H1 (cell line): ENCODE data around the gene EXOSC1. TPM values are rescaled to one million over a fixed set of nuclear protein-coding genes. Genes with fewer than 3 reads are reported as not detected.

Experiments
- CEBPB ChIP-seq: IDR thresholded peaks from 2 replicates; pipeline ENCODE4 v1.6.1; 2012; ENCODE audit warnings: low read depth, low read length
- CHD1 ChIP-seq: IDR thresholded peaks from 2 replicates; pipeline ENCODE4 v1.6.1; 2012; ENCODE audit warnings: low read depth, low read length, improper control_type of control experiment
- CHD7 ChIP-seq: fragments of 300-600 bp; sonication (generic); IDR thresholded peaks from 2 replicates; pipeline ENCODE4 v1.7.1; 2012; ENCODE audit warnings: low read length, moderate library complexity, mild to moderate bottlenecking, inconsistent platforms; ENCODE audit not compliant: insufficient replicate concordance
- HDAC6 ChIP-seq: IDR thresholded peaks from one replicate; pipeline ENCODE4 v1.7.1; 2012; ENCODE audit warnings: low read depth, mild to moderate bottlenecking, inconsistent platforms, low read length, moderate library complexity
- NRF1 ChIP-seq: IDR thresholded peaks from 2 replicates; pipeline ENCODE4 v1.6.1; 2011; ENCODE audit warnings: mild to moderate bottlenecking, low read depth, low read length, improper control_type of control experiment
- RFX5 ChIP-seq: IDR thresholded peaks from 2 replicates; pipeline ENCODE4 v1.6.1; 2011; ENCODE audit warnings: low read depth, low read length, improper control_type of control experiment, borderline replicate concordance
- TBP ChIP-seq: IDR thresholded peaks from 2 replicates; pipeline ENCODE4 v1.6.1; 2011; ENCODE audit warnings: low read depth, low read length, improper control_type of control experiment
- polyA plus RNA-seq, 7 experiments: library from polyadenylated mRNA; depleted of rRNA in 3 of 7; stranded (reverse) in 5 of 7; unstranded in 2 of 7; fragments of >200 nt in 5 of 7; fragments of 200-250 nt in 2 of 7; gene quantifications; 1 replicate in 5 of 7; 2 replicates in 1 of 7; 4 replicates in 1 of 7; pipeline versions ENCODE4 v1.2.1 to v1.2.3, GENCODE V29; 2011 to 2013; ENCODE audit warnings: missing spikeins in 2 of 7, mixed read lengths in 2 of 7
- total RNA-seq: library from RNA; stranded (reverse); fragmentation: NEBNext Ultra II Directional; extraction: Animal tissue kit (Norgen Biotek cat#: 25700); gene quantifications from 2 replicates; pipeline ENCODE4 v1.2.1, GENCODE V29; 2021

The EXOSC1 gene
- total and polyA plus RNA-seq, 2 of the 8 experiments (the other 6 are each of a cell fraction or from before 2014, with no cell fraction given): 52.1 to 68.1 TPM

DNA sequence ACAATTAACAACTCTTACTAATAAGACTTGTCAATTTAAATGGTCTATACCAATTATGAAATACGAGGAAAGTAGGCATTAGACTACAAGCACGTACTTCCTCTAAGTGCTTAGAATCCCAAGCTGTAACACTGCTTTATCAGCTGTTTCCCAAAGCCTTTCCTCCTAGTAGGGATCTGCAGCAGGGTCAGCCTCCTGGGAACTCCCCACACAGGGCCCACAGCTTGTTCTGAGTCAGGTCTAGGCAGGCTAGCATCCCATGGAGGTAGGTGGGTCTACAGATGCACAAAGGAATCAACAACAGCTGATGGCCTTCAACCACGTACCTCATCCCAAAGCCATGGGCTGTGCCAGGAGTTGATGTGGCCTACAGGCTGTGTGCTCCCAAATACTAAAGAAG, 37.7 kb upstream of the EXOSC1 start (continued):
- TF ChIP-seq CHD7: no peak
- TF ChIP-seq HDAC6: no peak
- no peak for TF ChIP-seq CEBPB
- TF ChIP-seq NRF1: no peak
- no peak for TF ChIP-seq RFX5
- no peak for TF ChIP-seq CHD1
- TF ChIP-seq TBP: no peak
- TF ChIP-seq, all 59 proteins: peak for 0
